A549 (cell line): ENCODE measurements around the gene ANK3. TPM values are rescaled to one million over a fixed set of nuclear protein-coding genes. Genes with fewer than 3 reads are reported as not detected.

Experiments
- ATAC-seq, 2 experiments: fragments of 200-7000 bp in 1 of 2; fragments of >200 bp in 1 of 2; cut with Nextera tagmentation in 1 of 2; cut with Tn5 transposase in 1 of 2; 3 replicates each; pipeline versions ENCODE4 v1.8.0 to v1.9.1; 2018 to 2020; ENCODE audit warnings: mild to moderate bottlenecking in 1 of 2, moderate library complexity in 1 of 2
- CTCF ChIA-PET: fragments of 300-600 bp; sonication (Branson Sonifier 250); formaldehyde crosslinking; extraction: SDS; loops from one replicate; lab custom pipeline; 2021; ENCODE audit warnings: antibody characterized with exemption, inconsistent platforms; lab: Yijun Ruan, JAX
- POLR2A ChIA-PET: fragments of 350-600 bp; formaldehyde crosslinking; extraction: SDS; loops from one replicate; lab custom pipeline; 2021; ENCODE audit warnings: antibody characterized with exemption, inconsistent platforms; lab: Yijun Ruan, JAX
- DNase-seq, 2 experiments: peaks; one replicate each; pipeline versions ENCODE4 v3.0.0 to v3.0.0-alpha.2; 2011 to 2016; ENCODE audit warnings: low read depth in 1 of 2, low spot score in 1 of 2
- FAIRE-seq: peaks from 2 replicates; lab custom pipeline; 2011; peaks lifted over from hg19 to GRCh38; lab: Jason Lieb, UNC
- H3K27ac ChIP-seq, 2 experiments: fragments of >200 bp; sonication (Bioruptor Twin); formaldehyde crosslinking; 3 replicates each; pipeline ENCODE4 v1.5.1; 2016 to 2017
- H3K4me1 ChIP-seq: fragments of >200 bp; sonication (Bioruptor Twin); formaldehyde crosslinking; 3 replicates; pipeline ENCODE4 v1.6.1; 2016
- H3K4me2 ChIP-seq: fragments of >200 bp; sonication (Bioruptor Twin); formaldehyde crosslinking; 3 replicates; pipeline ENCODE4 v1.6.1; 2016
- H3K4me3 ChIP-seq: fragments of >200 bp; sonication (Bioruptor Twin); formaldehyde crosslinking; 3 replicates; pipeline ENCODE4 v1.5.1; 2016
- H3K9me3 ChIP-seq: fragments of >200 bp; sonication (Bioruptor Twin); formaldehyde crosslinking; 3 replicates; pipeline ENCODE4 v1.6.1; 2016
- CBX2 ChIP-seq: fragments of 200-600 bp; sonication (generic); IDR thresholded peaks from 2 replicates; pipeline ENCODE4 v1.6.1; 2016; ENCODE audit warnings: low read depth, mild to moderate bottlenecking, borderline replicate concordance
- CBX8 ChIP-seq: fragments of 200-600 bp; sonication (generic); IDR thresholded peaks from 2 replicates; pipeline ENCODE4 v1.6.1; 2016
- CEBPB ChIP-seq, 2 experiments: fragments of >200 bp in 1 of 2; sonication (Bioruptor Twin) in 1 of 2; formaldehyde crosslinking in 1 of 2; IDR thresholded peaks; 2 replicates each; pipeline ENCODE4 v1.6.1; 2012 to 2016
- CHD2 ChIP-seq: fragments of 150-350 bp; IDR thresholded peaks from 2 replicates; pipeline ENCODE4 v1.6.1; 2014; ENCODE audit warnings: low read length; ENCODE audit not compliant: partially characterized antibody
- EHF ChIP-seq: fragments of 250-450 bp; sonication (Bioruptor Pico); IDR thresholded peaks from 2 replicates; pipeline ENCODE4 v1.5.0; 2020; ENCODE audit warnings: mild to moderate bottlenecking
- EHMT2 ChIP-seq: fragments of 200-600 bp; sonication (generic); IDR thresholded peaks from 2 replicates; pipeline ENCODE4 v1.6.1; 2016; ENCODE audit warnings: antibody characterized with exemption, low read depth, mild to moderate bottlenecking, moderate library complexity
- ESRRA ChIP-seq: fragments of 150-350 bp; IDR thresholded peaks from 2 replicates; pipeline ENCODE4 v1.6.1; 2014; ENCODE audit warnings: mild to moderate bottlenecking, low read length, borderline replicate concordance
- GATA3 ChIP-seq: IDR thresholded peaks from 2 replicates; pipeline ENCODE4 v1.6.1; 2012; ENCODE audit warnings: borderline replicate concordance
- HDAC2 ChIP-seq: fragments of 200-600 bp; sonication (generic); IDR thresholded peaks from 2 replicates; pipeline ENCODE4 v1.6.1; 2016
- HOXA7 ChIP-seq: fragments of 250-450 bp; sonication (Bioruptor Pico); IDR thresholded peaks from 2 replicates; pipeline ENCODE4 v1.5.0; 2020; ENCODE audit warnings: mild to moderate bottlenecking, moderate library complexity
- JUN ChIP-seq, 2 experiments: fragments of >200 bp; sonication (Bioruptor Twin); formaldehyde crosslinking; IDR thresholded peaks; 2 replicates in 1 of 2; 3 replicates in 1 of 2; pipeline ENCODE4 v1.6.1; 2016 to 2017
- KDM1A ChIP-seq: fragments of 200-600 bp; sonication (generic); IDR thresholded peaks from 2 replicates; pipeline ENCODE4 v1.6.1; 2016; ENCODE audit warnings: low read depth, mild to moderate bottlenecking
- MYC ChIP-seq: IDR thresholded peaks from 2 replicates; pipeline ENCODE4 v1.6.1; 2012; ENCODE audit warnings: mild to moderate bottlenecking, inconsistent platforms, low read length, improper control_type of control experiment, borderline replicate concordance
- NFE2L2 ChIP-seq: fragments of 150-350 bp; conservative IDR thresholded peaks from 2 replicates; pipeline ENCODE4 v1.6.1; 2014; ENCODE audit warnings: low read length
- NR3C1 ChIP-seq: fragments of >200 bp; sonication (Bioruptor Twin); formaldehyde crosslinking; IDR thresholded peaks from 3 replicates; pipeline ENCODE4 v1.6.1; 2017
- PHF8 ChIP-seq: fragments of 200-600 bp; sonication (generic); IDR thresholded peaks from 2 replicates; pipeline ENCODE4 v1.6.1; 2016; ENCODE audit warnings: low read depth, mild to moderate bottlenecking, antibody characterized with exemption, moderate library complexity, borderline replicate concordance
- RAD21 ChIP-seq, 2 experiments: fragments of >200 bp in 1 of 2; sonication (Bioruptor Twin) in 1 of 2; formaldehyde crosslinking in 1 of 2; IDR thresholded peaks in 1 of 2; conservative IDR thresholded peaks in 1 of 2; 2 replicates in 1 of 2; 3 replicates in 1 of 2; pipeline ENCODE4 v1.6.1; 2012 to 2018; ENCODE audit warnings: inconsistent platforms in 1 of 2
- RARB ChIP-seq: fragments of 250-450 bp; sonication (Bioruptor Pico); IDR thresholded peaks from 2 replicates; pipeline ENCODE4 v1.8.0; 2021; ENCODE audit warnings: mild to moderate bottlenecking, moderate library complexity
- SMC3 ChIP-seq: fragments of >200 bp; sonication (Bioruptor Twin); formaldehyde crosslinking; IDR thresholded peaks from 3 replicates; pipeline ENCODE4 v1.6.1; 2018; ENCODE audit warnings: inconsistent platforms
- TP53 ChIP-seq: fragments of 250-450 bp; sonication (Bioruptor Pico); IDR thresholded peaks from 2 replicates; pipeline ENCODE4 v1.5.0; 2021; ENCODE audit warnings: mild to moderate bottlenecking, moderate library complexity
- ZC3H11A ChIP-seq: fragments of 450-650 bp; IDR thresholded peaks from 2 replicates; pipeline ENCODE4 v1.6.1; 2014; ENCODE audit warnings: antibody characterized with exemption, mild to moderate bottlenecking
- ZNF302 ChIP-seq: fragments of 250-450 bp; sonication (Bioruptor Pico); IDR thresholded peaks from 2 replicates; pipeline ENCODE4 v1.9.0; 2021; ENCODE audit warnings: inconsistent platforms, mild to moderate bottlenecking, moderate library complexity
- ZSCAN20 ChIP-seq: fragments of 250-450 bp; sonication (Bioruptor Pico); IDR thresholded peaks from 2 replicates; pipeline ENCODE4 v1.8.0; 2022; ENCODE audit warnings: mild to moderate bottlenecking, moderate library complexity
- WGBS: methylation state at CpG from one replicate; pipeline ENCODE4 v1.1.6; 2017; ENCODE audit errors: missing lambda C conversion rate; 5-methylcytosine and 5-hydroxymethylcytosine counted together
- polyA plus RNA-seq, 4 experiments: library from polyadenylated mRNA; depleted of rRNA in 3 of 4; stranded (reverse); fragments of >200 nt; fragmentation: RNase III in 1 of 4; extraction: RNeasy Plus Mini Kit Qiagen cat#74134 plus additional on column Dnase treatment in 1 of 4; gene quantifications; 2 replicates in 3 of 4; 3 replicates in 1 of 4; pipeline ENCODE4 v1.2.3, GENCODE V29; 2011 to 2017
- TF ChIP-seq, protein P1 (sequence below): IDR thresholded peaks from 2 replicates; pipeline ENCODE4 v1.6.1; 2012
- TF ChIP-seq, protein P2 (sequence below): fragments of 450-650 bp; IDR thresholded peaks from 2 replicates; pipeline ENCODE4 v1.6.1; 2014; ENCODE audit warnings: antibody characterized with exemption
- TF ChIP-seq, protein P3 (sequence below): fragments of >200 bp; sonication (Bioruptor Twin); formaldehyde crosslinking; IDR thresholded peaks from 3 replicates; pipeline ENCODE4 v1.5.1; 2016
- TF ChIP-seq, protein P4 (sequence below): fragments of 150-350 bp; IDR thresholded peaks from 2 replicates; pipeline ENCODE4 v1.6.1; 2014; ENCODE audit warnings: low read depth, mild to moderate bottlenecking, low read length
- TF ChIP-seq, protein P5 (sequence below): IDR thresholded peaks from 2 replicates; pipeline ENCODE4 v1.6.1; 2012

ANK3 gene
- polyA plus RNA-seq, 2 of the 4 experiments (the other 2 are of a cell fraction) = 0.56 to 5.4 TPM

DNA sequence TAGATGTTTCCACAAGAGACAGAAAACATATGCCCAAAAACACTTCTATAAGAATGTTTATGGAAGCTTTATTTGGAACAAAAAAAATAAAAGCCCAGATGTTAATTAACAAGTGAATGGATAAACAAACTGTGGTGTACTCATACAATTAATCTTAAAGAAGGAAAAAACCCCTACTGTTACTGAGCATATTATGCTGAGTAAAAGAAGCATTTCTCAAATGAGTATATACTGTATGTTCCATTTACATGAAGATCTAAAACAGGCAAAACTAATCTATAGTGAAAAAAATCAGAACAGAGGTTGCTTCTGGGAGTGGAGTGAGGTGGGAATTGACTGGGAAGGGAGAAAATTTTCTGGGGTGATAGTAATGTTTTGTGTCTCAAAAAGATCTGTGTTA, 15.5 kb upstream of the ANK3 start:
- no peak for TF ChIP-seq NR3C1
- no peak for TF ChIP-seq EHMT2
- TF ChIP-seq RARB (CRISPR knock-in tag) = no peak
- no peak for TF ChIP-seq JUN (IDR thresholded peaks at IDR 0.05)
- TF ChIP-seq, protein P1, sequence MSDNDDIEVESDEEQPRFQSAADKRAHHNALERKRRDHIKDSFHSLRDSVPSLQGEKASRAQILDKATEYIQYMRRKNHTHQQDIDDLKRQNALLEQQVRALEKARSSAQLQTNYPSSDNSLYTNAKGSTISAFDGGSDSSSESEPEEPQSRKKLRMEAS = no peak
- TF ChIP-seq, protein P2, sequence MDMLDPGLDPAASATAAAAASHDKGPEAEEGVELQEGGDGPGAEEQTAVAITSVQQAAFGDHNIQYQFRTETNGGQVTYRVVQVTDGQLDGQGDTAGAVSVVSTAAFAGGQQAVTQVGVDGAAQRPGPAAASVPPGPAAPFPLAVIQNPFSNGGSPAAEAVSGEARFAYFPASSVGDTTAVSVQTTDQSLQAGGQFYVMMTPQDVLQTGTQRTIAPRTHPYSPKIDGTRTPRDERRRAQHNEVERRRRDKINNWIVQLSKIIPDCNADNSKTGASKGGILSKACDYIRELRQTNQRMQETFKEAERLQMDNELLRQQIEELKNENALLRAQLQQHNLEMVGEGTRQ = no peak
- no peak for TF ChIP-seq MYC
- TF ChIP-seq TP53 (CRISPR knock-in tag) = no peak
- TF ChIP-seq CEBPB (IDR thresholded peaks at IDR 0.05) = no peak
- TF ChIP-seq KDM1A = no peak
- no peak for TF ChIP-seq CBX8
- TF ChIP-seq GATA3 = no peak
- TF ChIP-seq HOXA7 = no peak
- TF ChIP-seq ZSCAN20 (CRISPR knock-in tag) = no peak
- TF ChIP-seq, protein P3, sequence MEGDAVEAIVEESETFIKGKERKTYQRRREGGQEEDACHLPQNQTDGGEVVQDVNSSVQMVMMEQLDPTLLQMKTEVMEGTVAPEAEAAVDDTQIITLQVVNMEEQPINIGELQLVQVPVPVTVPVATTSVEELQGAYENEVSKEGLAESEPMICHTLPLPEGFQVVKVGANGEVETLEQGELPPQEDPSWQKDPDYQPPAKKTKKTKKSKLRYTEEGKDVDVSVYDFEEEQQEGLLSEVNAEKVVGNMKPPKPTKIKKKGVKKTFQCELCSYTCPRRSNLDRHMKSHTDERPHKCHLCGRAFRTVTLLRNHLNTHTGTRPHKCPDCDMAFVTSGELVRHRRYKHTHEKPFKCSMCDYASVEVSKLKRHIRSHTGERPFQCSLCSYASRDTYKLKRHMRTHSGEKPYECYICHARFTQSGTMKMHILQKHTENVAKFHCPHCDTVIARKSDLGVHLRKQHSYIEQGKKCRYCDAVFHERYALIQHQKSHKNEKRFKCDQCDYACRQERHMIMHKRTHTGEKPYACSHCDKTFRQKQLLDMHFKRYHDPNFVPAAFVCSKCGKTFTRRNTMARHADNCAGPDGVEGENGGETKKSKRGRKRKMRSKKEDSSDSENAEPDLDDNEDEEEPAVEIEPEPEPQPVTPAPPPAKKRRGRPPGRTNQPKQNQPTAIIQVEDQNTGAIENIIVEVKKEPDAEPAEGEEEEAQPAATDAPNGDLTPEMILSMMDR = no peak
- TF ChIP-seq HDAC2 = no peak
- TF ChIP-seq, protein P4, sequence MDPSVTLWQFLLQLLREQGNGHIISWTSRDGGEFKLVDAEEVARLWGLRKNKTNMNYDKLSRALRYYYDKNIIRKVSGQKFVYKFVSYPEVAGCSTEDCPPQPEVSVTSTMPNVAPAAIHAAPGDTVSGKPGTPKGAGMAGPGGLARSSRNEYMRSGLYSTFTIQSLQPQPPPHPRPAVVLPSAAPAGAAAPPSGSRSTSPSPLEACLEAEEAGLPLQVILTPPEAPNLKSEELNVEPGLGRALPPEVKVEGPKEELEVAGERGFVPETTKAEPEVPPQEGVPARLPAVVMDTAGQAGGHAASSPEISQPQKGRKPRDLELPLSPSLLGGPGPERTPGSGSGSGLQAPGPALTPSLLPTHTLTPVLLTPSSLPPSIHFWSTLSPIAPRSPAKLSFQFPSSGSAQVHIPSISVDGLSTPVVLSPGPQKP = no peak
- TF ChIP-seq, protein P5, sequence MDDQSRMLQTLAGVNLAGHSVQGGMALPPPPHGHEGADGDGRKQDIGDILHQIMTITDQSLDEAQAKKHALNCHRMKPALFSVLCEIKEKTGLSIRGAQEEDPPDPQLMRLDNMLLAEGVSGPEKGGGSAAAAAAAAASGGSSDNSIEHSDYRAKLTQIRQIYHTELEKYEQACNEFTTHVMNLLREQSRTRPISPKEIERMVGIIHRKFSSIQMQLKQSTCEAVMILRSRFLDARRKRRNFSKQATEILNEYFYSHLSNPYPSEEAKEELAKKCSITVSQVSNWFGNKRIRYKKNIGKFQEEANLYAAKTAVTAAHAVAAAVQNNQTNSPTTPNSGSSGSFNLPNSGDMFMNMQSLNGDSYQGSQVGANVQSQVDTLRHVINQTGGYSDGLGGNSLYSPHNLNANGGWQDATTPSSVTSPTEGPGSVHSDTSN = no peak
- no peak for TF ChIP-seq CBX2
- no peak for TF ChIP-seq RAD21 (conservative IDR thresholded peaks at IDR 0.05 in 1 of 2, IDR thresholded peaks at IDR 0.05 in 1 of 2)
- TF ChIP-seq, all 56 proteins: peak for 0
- no peaks in the 10 kb centered on the region for H3K9me3 ChIP-seq
- ChIA-PET CTCF (no interaction called here), POLR2A (no interaction called here)
- ATAC-seq (no peak), DNase-seq (no peak), FAIRE-seq (no peak)
- no peak overlapping the region for H3K27ac ChIP-seq
- no peak overlapping the region for H3K4me3 ChIP-seq
- no peaks in the 10 kb centered on the region for H3K4me1 ChIP-seq
- H3K4me2 ChIP-seq = no peak overlapping the region

DNA sequence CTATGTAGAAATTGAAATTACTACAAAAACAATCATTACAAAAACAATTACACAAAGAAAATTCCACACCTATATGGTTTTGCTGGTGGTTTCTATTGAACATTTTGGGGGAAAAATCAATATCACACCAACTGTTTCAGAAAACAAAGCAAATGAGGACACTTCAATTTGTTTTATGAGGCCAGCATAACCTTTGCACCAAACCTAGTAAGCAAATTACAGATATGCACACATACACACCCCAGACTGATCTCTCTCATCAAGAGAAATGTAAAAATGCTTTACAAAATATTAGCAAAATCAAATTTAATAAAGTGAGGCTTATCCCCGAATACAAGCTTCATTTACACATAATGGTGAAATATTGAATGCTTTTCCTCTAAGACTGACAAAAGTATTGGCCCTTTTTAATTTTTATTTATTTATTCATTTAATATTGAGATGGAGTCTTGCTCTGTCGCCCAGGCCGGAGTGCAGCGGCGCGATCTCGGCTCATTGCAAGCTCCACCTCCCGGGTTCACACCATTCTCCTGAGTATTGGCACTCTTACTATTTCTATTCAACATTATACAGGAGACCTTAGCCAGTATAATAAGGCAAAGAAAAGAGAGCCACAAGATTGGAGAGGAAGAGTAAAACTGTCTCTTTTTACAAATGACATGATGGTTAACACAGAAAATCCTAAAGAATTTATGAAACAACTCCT, 13.6 kb upstream of the ANK3 start:
- H3K4me1 ChIP-seq = no peaks in the 10 kb centered on the region; the same call in 2 of the 3 replicates
- WGBS = 87% methylated on average over 8 of the region's 8 CpGs
- DNase-seq (no peak), FAIRE-seq (no peak), ATAC-seq (no peak)
- no peak overlapping the region for H3K4me3 ChIP-seq
- ChIA-PET CTCF (no interaction called here), POLR2A (no interaction called here)
- no peak overlapping the region for H3K27ac ChIP-seq
- no peaks in the 10 kb centered on the region for H3K9me3 ChIP-seq
- H3K4me2 ChIP-seq = no peak overlapping the region
- TF ChIP-seq ZC3H11A (no peak), ESRRA (no peak), PHF8 (no peak), SMC3 (no peak), NFE2L2 (no peak), EHMT2 (no peak), CHD2 (no peak), MYC (no peak), EHF (CRISPR knock-in tag) (no peak), ZNF302 (CRISPR knock-in tag) (no peak)
- TF ChIP-seq, protein P1 = no peak
- TF ChIP-seq, protein P3 = no peak
